CD14-positive monocyte (primary cell): Measurements from ENCODE around the gene ZNF273. TPM values are rescaled to one million over a fixed set of nuclear protein-coding genes. Genes with fewer than 3 reads are reported as not detected.

Source experiments
- DNase-seq, 3 donors: peaks; one replicate each; pipeline ENCODE4 v3.0.0-alpha.2; 2011 to 2022
- H2AFZ ChIP-seq: 2 replicates; pipeline ENCODE4 v1.6.0; 2012; ENCODE audit warnings: mild to moderate bottlenecking, low read depth, low read length, inconsistent platforms; ENCODE audit not compliant: insufficient read depth, poor library complexity, severe bottlenecking
- H3K27ac ChIP-seq, 2 donors: 1 replicate in 1 of 2; 2 replicates in 1 of 2; pipeline ENCODE4 v1.5.1; 2012 to 2013; ENCODE audit warnings: low read length in 2 of 2, control low read depth in 1 of 2, inconsistent platforms in 1 of 2, low read depth in 1 of 2, mild to moderate bottlenecking in 1 of 2
- H3K27me3 ChIP-seq, 2 donors: one replicate each; pipeline versions ENCODE4 v1.6.0 to v1.6.1; 2011 to 2013; ENCODE audit warnings: low read length in 2 of 2; ENCODE audit not compliant: control insufficient read depth in 2 of 2, insufficient read depth in 2 of 2
- H3K36me3 ChIP-seq, 2 donors: replicated peaks in 1 of 2; 1 replicate in 1 of 2; 2 replicates in 1 of 2; pipeline versions ENCODE4 v1.5.1 to v1.6.1; 2012 to 2013; ENCODE audit warnings: low read length in 2 of 2, control low read depth in 1 of 2, inconsistent platforms in 1 of 2, mild to moderate bottlenecking in 1 of 2; ENCODE audit not compliant: insufficient read depth in 2 of 2, control insufficient read depth in 1 of 2
- H3K4me1 ChIP-seq, 2 donors: 1 replicate in 1 of 2; 2 replicates in 1 of 2; pipeline versions ENCODE4 v1.5.1 to v1.6.1; 2012 to 2013; ENCODE audit warnings: low read length in 2 of 2, control low read depth in 1 of 2, inconsistent platforms in 1 of 2, mild to moderate bottlenecking in 1 of 2, moderate library complexity in 1 of 2; ENCODE audit not compliant: insufficient read depth in 2 of 2, control insufficient read depth in 1 of 2
- H3K4me2 ChIP-seq: replicated peaks from 2 replicates; pipeline ENCODE3; 2012; ENCODE audit warnings: low read length, moderate library complexity, mild to moderate bottlenecking; ENCODE audit not compliant: poor library complexity, severe bottlenecking; ENCODE audit errors: extremely low read depth
- H3K4me3 ChIP-seq, 3 experiments: fragments of 200-600 bp in 1 of 3; sonication (generic) in 1 of 3; replicated peaks in 1 of 3; 1 replicate in 2 of 3; 2 replicates in 1 of 3; pipeline ENCODE4 v1.5.1; 2011 to 2013; ENCODE audit warnings: low read length in 3 of 3, mild to moderate bottlenecking in 3 of 3, control low read depth in 2 of 3, low read depth in 2 of 3, inconsistent platforms in 1 of 3, moderate library complexity in 1 of 3
- H3K79me2 ChIP-seq: 2 replicates; pipeline ENCODE4 v1.6.0; 2012; ENCODE audit warnings: mild to moderate bottlenecking, control low read depth, inconsistent platforms, low read length, moderate library complexity; ENCODE audit not compliant: insufficient read depth
- H3K9ac ChIP-seq: 2 replicates; pipeline ENCODE4 v1.6.0; 2017; ENCODE audit warnings: low read length, mild to moderate bottlenecking; ENCODE audit not compliant: insufficient read depth, poor library complexity, severe bottlenecking
- H3K9me3 ChIP-seq, 2 donors: replicated peaks in 1 of 2; 1 replicate in 1 of 2; 2 replicates in 1 of 2; pipeline versions ENCODE4 v1.5.1 to v1.6.1; 2012 to 2013; ENCODE audit warnings: low read length in 2 of 2, control low read depth in 1 of 2; ENCODE audit not compliant: control insufficient read depth in 1 of 2, insufficient read depth in 1 of 2
- H4K20me1 ChIP-seq: 2 replicates; pipeline ENCODE4 v1.6.0; 2012; ENCODE audit warnings: mild to moderate bottlenecking, low read length, control low read depth, moderate library complexity; ENCODE audit not compliant: insufficient read depth
- H3K27ac Mint-ChIP-seq, 7 donors: one replicate each; pipeline ENCODE4 v1.8.0; 2020; ENCODE audit warnings: mild to moderate bottlenecking in 7 of 7, mixed read lengths in 7 of 7, moderate library complexity in 6 of 7, inconsistent platforms in 2 of 7
- H3K27me3 Mint-ChIP-seq, 3 donors: one replicate each; pipeline ENCODE4 v1.8.0; 2021 to 2022; ENCODE audit warnings: low read depth in 3 of 3, mild to moderate bottlenecking in 3 of 3, mixed read lengths in 3 of 3, moderate library complexity in 3 of 3, inconsistent platforms in 1 of 3
- H3K36me3 Mint-ChIP-seq, 2 donors: one replicate each; pipeline ENCODE4 v1.8.0; 2020; ENCODE audit warnings: mixed read lengths in 2 of 2, inconsistent platforms in 1 of 2, mild to moderate bottlenecking in 1 of 2
- H3K4me1 Mint-ChIP-seq: one replicate; pipeline ENCODE4 v1.8.0; 2020; ENCODE audit warnings: mild to moderate bottlenecking, mixed read lengths
- H3K4me3 Mint-ChIP-seq, 2 donors: one replicate each; pipeline ENCODE4 v1.8.0; 2020; ENCODE audit warnings: mild to moderate bottlenecking in 2 of 2, mixed read lengths in 2 of 2, moderate library complexity in 1 of 2
- H3K9me3 Mint-ChIP-seq, 7 donors: one replicate each; pipeline ENCODE4 v1.8.0; 2020 to 2022; ENCODE audit warnings: mixed read lengths in 7 of 7, mild to moderate bottlenecking in 6 of 7, moderate library complexity in 6 of 7, inconsistent platforms in 2 of 7
- WGBS: methylation state at CpG from one replicate; pipeline ENCODE4 v1.1.5; 2013; ENCODE audit warnings: missing lambda C conversion rate; ENCODE audit not compliant: insufficient coverage; 5-methylcytosine and 5-hydroxymethylcytosine counted together
- intact Hi-C, 2 donors: fragments of 100-400 bp; cut with micrococcal nuclease; formaldehyde crosslinking; loops; one replicate each; pipeline versions ENCODE4 v1.15.0 to v1.15.1; 2023
- polyA plus RNA-seq, 3 donors: library from polyadenylated mRNA; depleted of rRNA in 1 of 3; unstranded in 2 of 3; stranded (reverse) in 1 of 3; fragments of 300-500 nt in 2 of 3; fragments of >200 nt in 1 of 3; fragmentation: Illumina TruSeq in 2 of 3; gene quantifications; 1 replicate in 2 of 3; 2 replicates in 1 of 3; pipeline ENCODE4 v1.2.3, GENCODE V29; 2012 to 2021
- TF ChIP-seq, protein P1 (sequence below): fragments of 200-600 bp; IDR thresholded peaks from one replicate; pipeline ENCODE4 v1.8.0; 2022; ENCODE audit warnings: antibody characterized with exemption, mild to moderate bottlenecking

ZNF273 gene
- polyA plus RNA-seq, 3 donors: 0.21 to 1.7 (median 0.62) TPM

DNA sequence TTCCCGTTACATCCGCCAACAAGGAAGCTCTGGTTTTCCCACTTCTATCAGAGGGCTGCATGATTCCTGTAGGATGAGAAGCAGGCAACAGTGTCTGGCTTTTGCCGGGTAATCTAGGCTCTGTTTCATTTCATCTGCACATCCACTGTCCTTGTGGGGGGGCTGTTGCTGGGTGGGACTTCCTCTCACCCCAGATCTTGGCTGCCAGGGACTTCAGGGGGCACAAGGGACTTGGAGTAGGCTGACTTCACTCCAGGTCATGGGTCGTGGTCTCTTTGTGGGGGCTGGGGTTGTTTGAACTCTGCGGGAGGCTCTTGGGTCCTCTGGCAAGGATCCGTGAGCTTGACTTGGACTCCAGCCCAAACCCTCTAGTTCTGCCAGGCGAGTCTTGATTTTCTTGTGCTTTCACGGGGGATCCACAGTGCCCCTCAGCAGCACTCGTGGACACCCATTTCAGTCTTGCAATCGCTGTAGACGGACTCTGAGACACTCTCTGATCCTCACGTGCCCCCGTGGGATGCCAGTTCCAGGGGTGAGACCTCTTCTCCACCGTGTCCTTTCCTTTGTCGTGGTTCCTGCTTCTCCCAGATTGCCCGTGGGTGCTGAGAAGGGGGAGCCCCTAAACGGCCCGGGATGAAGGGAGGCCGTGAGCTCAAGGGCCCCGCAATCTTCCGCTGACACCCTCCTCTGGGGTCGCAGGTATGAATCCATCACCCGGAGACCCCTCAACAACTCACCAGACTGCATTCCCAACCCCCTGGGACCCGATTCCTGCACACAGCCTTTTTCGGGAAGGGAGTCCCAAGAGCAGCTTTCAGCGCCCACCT lies 21.4 kb upstream of the ZNF273 start:
- intact Hi-C loops: no loop called here
- H3K27me3 ChIP-seq: peaks cover 0 to 30% of the 10 kb centered on the region in 2 donors
- no peak overlapping the region for H3K9ac ChIP-seq
- H3K36me3 ChIP-seq: no peaks in the 10 kb centered on the region
- Mint-ChIP-seq H3K9me3 (peaks cover 62 to 86% (median 84%) of the 10 kb centered on the region in 7 donors), H3K27me3 (peaks cover 32 to 50% (median 41%) of the 10 kb centered on the region in 3 donors), H3K27ac (no peak overlapping the region), H3K4me3 (peak overlapping the region in 1 of 2 donors; percentile 79), H3K4me1 (peaks cover 12% of the 10 kb centered on the region), H3K36me3 (peaks cover 0 to 3% of the 10 kb centered on the region in 2 donors)
- H4K20me1 ChIP-seq: no peaks in the 10 kb centered on the region
- WGBS: 84% methylated on average over 24 of the region's 26 CpGs
- TF ChIP-seq, protein P1, sequence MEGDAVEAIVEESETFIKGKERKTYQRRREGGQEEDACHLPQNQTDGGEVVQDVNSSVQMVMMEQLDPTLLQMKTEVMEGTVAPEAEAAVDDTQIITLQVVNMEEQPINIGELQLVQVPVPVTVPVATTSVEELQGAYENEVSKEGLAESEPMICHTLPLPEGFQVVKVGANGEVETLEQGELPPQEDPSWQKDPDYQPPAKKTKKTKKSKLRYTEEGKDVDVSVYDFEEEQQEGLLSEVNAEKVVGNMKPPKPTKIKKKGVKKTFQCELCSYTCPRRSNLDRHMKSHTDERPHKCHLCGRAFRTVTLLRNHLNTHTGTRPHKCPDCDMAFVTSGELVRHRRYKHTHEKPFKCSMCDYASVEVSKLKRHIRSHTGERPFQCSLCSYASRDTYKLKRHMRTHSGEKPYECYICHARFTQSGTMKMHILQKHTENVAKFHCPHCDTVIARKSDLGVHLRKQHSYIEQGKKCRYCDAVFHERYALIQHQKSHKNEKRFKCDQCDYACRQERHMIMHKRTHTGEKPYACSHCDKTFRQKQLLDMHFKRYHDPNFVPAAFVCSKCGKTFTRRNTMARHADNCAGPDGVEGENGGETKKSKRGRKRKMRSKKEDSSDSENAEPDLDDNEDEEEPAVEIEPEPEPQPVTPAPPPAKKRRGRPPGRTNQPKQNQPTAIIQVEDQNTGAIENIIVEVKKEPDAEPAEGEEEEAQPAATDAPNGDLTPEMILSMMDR: no peak
- H3K9me3 ChIP-seq: peaks cover 84 to 86% of the 10 kb centered on the region in 2 donors
- H3K4me1 ChIP-seq: no peaks in the 10 kb centered on the region
- H3K79me2 ChIP-seq: no peaks in the 10 kb centered on the region
- DNase-seq: peak in 1 of 3 donors; percentile 1
- H3K27ac ChIP-seq: no peak overlapping the region
- H3K4me3 ChIP-seq: no peak overlapping the region
- no peak overlapping the region for H3K4me2 ChIP-seq
- no peak overlapping the region for H2AFZ ChIP-seq

DNA sequence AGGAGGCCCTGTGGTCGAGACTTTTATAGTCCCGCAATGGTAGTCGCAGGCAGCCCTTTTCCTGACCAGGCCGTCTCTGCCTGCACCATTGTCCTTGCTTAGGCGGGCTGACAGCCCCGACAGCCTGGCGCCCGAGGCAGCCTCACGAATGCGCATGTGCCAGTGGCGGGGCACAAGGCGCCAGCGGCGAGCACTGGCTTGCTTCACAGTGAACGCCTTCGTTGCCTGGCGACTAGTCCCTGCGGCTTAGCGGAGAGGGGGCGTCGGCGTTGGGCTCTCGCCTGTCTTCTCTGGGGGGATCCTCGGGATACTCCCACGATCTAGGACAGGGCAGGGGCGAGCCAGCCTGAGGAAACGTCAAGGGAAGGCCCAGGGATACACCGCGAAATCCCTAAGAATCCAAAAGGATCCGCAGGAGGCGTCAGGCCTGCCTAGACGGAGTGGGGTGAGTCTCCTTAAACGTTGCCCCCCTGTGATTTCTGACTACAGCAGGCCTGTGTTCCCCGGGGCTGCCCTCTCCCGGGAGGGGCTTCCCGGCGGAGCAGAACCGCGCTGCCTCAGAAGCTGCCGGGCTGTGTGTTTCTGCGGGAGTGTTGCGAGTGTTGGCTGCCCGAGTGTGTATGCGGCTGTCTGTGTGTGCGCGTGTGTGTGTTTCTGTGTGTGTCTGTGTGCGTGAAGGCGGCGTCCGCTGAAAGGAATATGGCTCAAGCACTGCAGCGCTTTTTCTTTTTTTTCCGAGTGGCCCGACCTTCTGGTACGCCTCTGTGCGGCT lies 20.5 kb upstream of the ZNF273 start:
- Mint-ChIP-seq H3K27ac (no peak overlapping the region), H3K27me3 (peaks cover 32 to 48% (median 39%) of the 10 kb centered on the region in 3 donors), H3K4me1 (peaks cover 10% of the 10 kb centered on the region), H3K9me3 (peaks cover 55 to 78% (median 77%) of the 10 kb centered on the region in 7 donors), H3K36me3 (peaks cover 0 to 3% of the 10 kb centered on the region in 2 donors), H3K4me3 (peak overlapping the region; percentile 44 to 79)
- Histone ChIP-seq H3K9me3 (peaks cover 75 to 77% of the 10 kb centered on the region in 2 donors), H3K27me3 (peaks cover 0 to 30% of the 10 kb centered on the region in 2 donors), H3K4me2 (no peak overlapping the region), H3K4me1 (no peaks in the 10 kb centered on the region), H3K4me3 (no peak overlapping the region), H2AFZ (no peak overlapping the region), H3K36me3 (no peaks in the 10 kb centered on the region), H3K9ac (no peak overlapping the region), H3K27ac (no peak overlapping the region), H3K79me2 (no peaks in the 10 kb centered on the region), H4K20me1 (no peaks in the 10 kb centered on the region)
- TF ChIP-seq, protein P1: no peak
- intact Hi-C loops: no loop called here
- no peak for DNase-seq
- 9% methylated on average over 51 of the region's 55 CpGs for WGBS
